IMR-90 (cell line): ENCODE results near the gene RIPOR3. TPM values are rescaled to one million over a fixed set of nuclear protein-coding genes. Genes with fewer than 3 reads are reported as not detected.

Experiments
- ATAC-seq: fragments of 200-7000 bp; cut with Tn5 transposase; 2 replicates; pipeline ENCODE4 v1.9.1; 2020; ENCODE audit warnings: low read depth, mild to moderate bottlenecking, moderate library complexity
- BruUV-seq: library from RNA; stranded (reverse); fragments of 400-500 nt; replicated peaks from 2 replicates; lab custom pipeline; 2021; lab: Mats Ljungman, UMichigan
- CTCF ChIA-PET: fragments of 300-600 bp; formaldehyde crosslinking; extraction: SDS; loops from one replicate; lab custom pipeline; 2021; ENCODE audit warnings: antibody characterized with exemption; lab: Yijun Ruan, JAX
- POLR2A ChIA-PET: fragments of 300-600 bp; sonication (Branson Sonifier 250); formaldehyde crosslinking; loops from one replicate; lab custom pipeline; 2022; ENCODE audit warnings: antibody characterized with exemption; ENCODE audit not compliant: unreplicated experiment; lab: Charles Lee
- DNase-seq: peaks from one replicate; pipeline ENCODE4 v3.0.0; 2013
- H2AFZ ChIP-seq: replicated peaks from 2 replicates; pipeline ENCODE3; 2013; ENCODE audit warnings: low read length, mild to moderate bottlenecking; ENCODE audit not compliant: poor library complexity
- H2AK5ac ChIP-seq: 2 replicates; pipeline ENCODE4 v1.6.1; 2013; ENCODE audit warnings: low read depth, low read length, inconsistent platforms
- H2AK9ac ChIP-seq: replicated peaks from 2 replicates; pipeline ENCODE3; 2013; ENCODE audit warnings: mild to moderate bottlenecking, low read depth, low read length, moderate library complexity; ENCODE audit not compliant: poor library complexity
- H2BK120ac ChIP-seq: 2 replicates; pipeline ENCODE4 v1.6.1; 2013; ENCODE audit warnings: low read depth, low read length, inconsistent platforms
- H2BK15ac ChIP-seq: 3 replicates; pipeline ENCODE4 v1.6.1; 2013; ENCODE audit warnings: low read depth, low read length, inconsistent platforms
- H2BK20ac ChIP-seq: 2 replicates; pipeline ENCODE4 v1.6.1; 2013; ENCODE audit warnings: low read depth, mild to moderate bottlenecking, inconsistent platforms, low read length, moderate library complexity
- H2BK5ac ChIP-seq: 2 replicates; pipeline ENCODE4 v1.6.1; 2013; ENCODE audit warnings: mild to moderate bottlenecking, low read depth, low read length, inconsistent platforms; ENCODE audit not compliant: poor library complexity, severe bottlenecking
- H3K14ac ChIP-seq: replicated peaks from 2 replicates; pipeline ENCODE4 v1.6.1; 2013; ENCODE audit warnings: low read depth, low read length, inconsistent platforms
- H3K18ac ChIP-seq: 2 replicates; pipeline ENCODE4 v1.6.1; 2013; ENCODE audit warnings: low read depth, low read length, control low read depth
- H3K23ac ChIP-seq: 2 replicates; pipeline ENCODE4 v1.6.1; 2013; ENCODE audit warnings: low read depth, low read length, inconsistent platforms
- H3K27ac ChIP-seq: 2 replicates; pipeline ENCODE4 v1.5.1; 2013; ENCODE audit warnings: mild to moderate bottlenecking, control low read depth, low read length; ENCODE audit not compliant: insufficient read depth
- H3K27me3 ChIP-seq: 2 replicates; pipeline ENCODE4 v1.6.1; 2013; ENCODE audit warnings: low read length; ENCODE audit not compliant: control insufficient read depth, insufficient read depth
- H3K36me3 ChIP-seq: 2 replicates; pipeline ENCODE4 v1.6.1; 2013; ENCODE audit warnings: low read length, mixed read lengths; ENCODE audit not compliant: control insufficient read depth, insufficient read depth
- H3K4ac ChIP-seq: 2 replicates; pipeline ENCODE4 v1.6.1; 2013; ENCODE audit warnings: low read depth, low read length, inconsistent platforms
- H3K4me1 ChIP-seq: 2 replicates; pipeline ENCODE4 v1.6.1; 2013; ENCODE audit warnings: low read length, mixed read lengths; ENCODE audit not compliant: control insufficient read depth, insufficient read depth
- H3K4me2 ChIP-seq: 2 replicates; pipeline ENCODE4 v1.6.1; 2013; ENCODE audit warnings: low read depth, mild to moderate bottlenecking, control low read depth, low read length, moderate library complexity
- H3K4me3 ChIP-seq: 2 replicates; pipeline ENCODE4 v1.5.1; 2013; ENCODE audit warnings: low read depth, mild to moderate bottlenecking, control low read depth, low read length, moderate library complexity; ENCODE audit not compliant: insufficient read depth
- H3K56ac ChIP-seq: 2 replicates; pipeline ENCODE4 v1.6.1; 2013; ENCODE audit warnings: low read length, inconsistent platforms; ENCODE audit not compliant: insufficient read depth; ENCODE audit errors: extremely low read depth
- H3K79me1 ChIP-seq, 2 experiments: 2 replicates each; pipeline ENCODE4 v1.6.1; 2013; ENCODE audit warnings: low read length in 2 of 2, inconsistent platforms in 1 of 2, low read depth in 1 of 2
- H3K9ac ChIP-seq: 2 replicates; pipeline ENCODE4 v1.6.1; 2013; ENCODE audit warnings: low read depth, low read length, control low read depth
- H3K9me1 ChIP-seq: 2 replicates; pipeline ENCODE4 v1.6.1; 2013; ENCODE audit warnings: low read length, inconsistent platforms; ENCODE audit not compliant: insufficient read depth
- H3K9me3 ChIP-seq: 2 replicates; pipeline ENCODE4 v1.6.1; 2013; ENCODE audit warnings: low read length; ENCODE audit not compliant: control insufficient read depth, insufficient read depth
- H4K20me1 ChIP-seq: 2 replicates; pipeline ENCODE4 v1.6.1; 2013; ENCODE audit warnings: low read length, inconsistent platforms; ENCODE audit not compliant: insufficient read depth
- H4K5ac ChIP-seq: 2 replicates; pipeline ENCODE4 v1.6.1; 2013; ENCODE audit warnings: mild to moderate bottlenecking, low read depth, low read length, control low read depth
- H4K8ac ChIP-seq, 2 experiments: 2 replicates each; pipeline ENCODE4 v1.6.1; 2013; ENCODE audit warnings: low read depth in 2 of 2, low read length in 2 of 2, control low read depth in 1 of 2, inconsistent platforms in 1 of 2
- H4K91ac ChIP-seq: 2 replicates; pipeline ENCODE4 v1.6.1; 2013; ENCODE audit warnings: low read depth, low read length, inconsistent platforms; ENCODE audit not compliant: insufficient read depth
- BHLHE40 ChIP-seq: fragments of 150-350 bp; IDR thresholded peaks from 2 replicates; pipeline ENCODE4 v1.6.1; 2016; ENCODE audit warnings: mild to moderate bottlenecking, low read depth, low read length
- CEBPB ChIP-seq: IDR thresholded peaks from 2 replicates; pipeline ENCODE4 v1.6.1; 2012; ENCODE audit warnings: low read depth, low read length, improper control_type of control experiment
- CHD1 ChIP-seq: IDR thresholded peaks from 2 replicates; pipeline ENCODE4 v1.6.1; 2012; ENCODE audit warnings: low read depth, low read length, improper control_type of control experiment
- CTCF ChIP-seq: conservative IDR thresholded peaks from 2 replicates; pipeline ENCODE4 v1.5.1; 2012; ENCODE audit warnings: mild to moderate bottlenecking, low read depth, low read length, improper control_type of control experiment
- ELK1 ChIP-seq: fragments of 150-350 bp; IDR thresholded peaks from 2 replicates; pipeline ENCODE4 v1.6.1; 2016; ENCODE audit warnings: low read depth, mild to moderate bottlenecking, low read length, moderate library complexity, borderline replicate concordance
- FOS ChIP-seq: fragments of 150-350 bp; IDR thresholded peaks from 2 replicates; pipeline ENCODE4 v1.6.1; 2016; ENCODE audit warnings: low read depth, low read length
- MAFK ChIP-seq: IDR thresholded peaks from 2 replicates; pipeline ENCODE4 v1.6.1; 2012; ENCODE audit warnings: low read depth, low read length, improper control_type of control experiment
- MAZ ChIP-seq: IDR thresholded peaks from 2 replicates; pipeline ENCODE4 v1.6.1; 2012; ENCODE audit warnings: low read depth, mild to moderate bottlenecking, low read length, improper control_type of control experiment, moderate library complexity, borderline replicate concordance
- MXI1 ChIP-seq: IDR thresholded peaks from 2 replicates; pipeline ENCODE4 v1.6.1; 2012; ENCODE audit warnings: low read depth, mild to moderate bottlenecking, low read length, moderate library complexity, borderline replicate concordance
- POLR2A ChIP-seq: IDR thresholded peaks from 2 replicates; pipeline ENCODE4 v1.6.1; 2012; ENCODE audit warnings: mild to moderate bottlenecking, low read depth, low read length
- RCOR1 ChIP-seq: IDR thresholded peaks from 2 replicates; pipeline ENCODE4 v1.6.1; 2012; ENCODE audit warnings: mild to moderate bottlenecking, low read length, improper control_type of control experiment; ENCODE audit not compliant: insufficient replicate concordance
- RFX5 ChIP-seq: IDR thresholded peaks from 2 replicates; pipeline ENCODE4 v1.8.0; 2012; ENCODE audit warnings: low read depth, mild to moderate bottlenecking, low read length, moderate library complexity
- SMC3 ChIP-seq: fragments of 150-350 bp; IDR thresholded peaks from 2 replicates; pipeline ENCODE4 v1.6.1; 2016; ENCODE audit warnings: low read depth, mild to moderate bottlenecking, antibody characterized with exemption, low read length, moderate library complexity
- USF2 ChIP-seq: fragments of 150-350 bp; IDR thresholded peaks from 2 replicates; pipeline ENCODE4 v1.6.1; 2017; ENCODE audit warnings: mild to moderate bottlenecking, antibody characterized with exemption, low read length, low read depth
- WGBS, 2 experiments: methylation state at CpG; one replicate each; pipeline versions ENCODE4 v1.1.5 to v1.1.7; 2013; ENCODE audit warnings: missing lambda C conversion rate in 2 of 2; ENCODE audit not compliant: insufficient read length in 1 of 2; ENCODE audit errors: extremely low coverage in 2 of 2; 5-methylcytosine and 5-hydroxymethylcytosine counted together
- dilution Hi-C: fragments of 300-500 bp; cut with HindIII; formaldehyde crosslinking; loops from one replicate; pipeline ENCODE4 v1.14.3; 2018; ENCODE audit warnings: low sequenced_read_pairs; ENCODE audit not compliant: unreplicated experiment
- in situ Hi-C: fragments of 300-500 bp; cut with MboI; formaldehyde crosslinking; loops from 3 replicates; pipeline ENCODE4 v1.14.3; 2019; ENCODE audit warnings: low sequenced_read_pairs, inconsistent platforms, mixed read lengths
- intact Hi-C: fragments of 100-400 bp; cut with micrococcal nuclease; formaldehyde crosslinking; loops from 2 replicates; pipeline ENCODE4 v1.10.0; 2022
- polyA plus RNA-seq, 3 experiments: library from polyadenylated mRNA; depleted of rRNA; stranded (reverse); fragments of >200 nt; gene quantifications; 2 replicates each; pipeline ENCODE4 v1.2.3, GENCODE V29; 2012; ENCODE audit warnings: low replicate concordance in 1 of 3
- total RNA-seq: library from RNA; depleted of rRNA; stranded (reverse); fragments of >200 nt; gene quantifications from 2 replicates; pipeline ENCODE4 v1.2.3, GENCODE V29; 2012

RIPOR3 gene
- total and polyA plus RNA-seq, 2 of the 4 experiments (the other 2 are of a cell fraction) = 0.54 to 1.7 TPM

GRCh38 chr20:50546729-50547314 lies 144.5 kb downstream of the RIPOR3 start (continued):
- TF ChIP-seq SMC3 = no peak

GRCh38 chr20:50545126-50545525 lies 146.2 kb downstream of the RIPOR3 start:
- Histone ChIP-seq H3K4ac (no peak overlapping the region), H3K4me3 (no peak overlapping the region), H4K20me1 (peaks cover 30% of the 10 kb centered on the region), H3K36me3 (peaks cover 17% of the 10 kb centered on the region), H2BK20ac (no peak overlapping the region), H2BK120ac (no peak overlapping the region), H2AK9ac (no peak overlapping the region), H2AFZ (no peak overlapping the region), H2BK15ac (no peak overlapping the region), H3K4me2 (no peak overlapping the region), H3K9me1 (peaks cover 37% of the 10 kb centered on the region), H3K56ac (no peak overlapping the region), H4K8ac (no peak overlapping the region; a peak in 1 of 4 replicates), H3K9ac (no peak overlapping the region), H2BK5ac (no peak overlapping the region), H3K79me1 (peaks cover 49 to 81% of the 10 kb centered on the region in 2 experiments), H3K9me3 (no peaks in the 10 kb centered on the region), H3K18ac (no peak overlapping the region), H3K23ac (peak overlapping the region; percentile 32; the same call in 1 of the 2 replicates), H4K91ac (no peak overlapping the region), H3K27ac (no peak overlapping the region), H3K4me1 (peaks cover 21% of the 10 kb centered on the region), H2AK5ac (no peak overlapping the region; the same call in 1 of the 2 replicates), H3K14ac (no peak overlapping the region), H4K5ac (no peak overlapping the region), H3K27me3 (no peaks in the 10 kb centered on the region)
- ATAC-seq (no peak), DNase-seq (no peak)
- intact Hi-C loops (no loop called here), in situ Hi-C loops (no loop called here), dilution Hi-C loops (no loop called here)
- no TSS peak for BruUV-seq
- CTCF ChIA-PET = no interaction called here
- no CpG with 5 or more reads among the region's 5 CpGs for WGBS, 2 experiments
- POLR2A ChIA-PET = no interaction called here
- no peak for TF ChIP-seq ELK1
- TF ChIP-seq USF2 = no peak
- TF ChIP-seq RCOR1 = no peak
- no peak for TF ChIP-seq MXI1
- no peak for TF ChIP-seq CHD1
- no peak for TF ChIP-seq MAFK
- no peak for TF ChIP-seq CEBPB
- no peak for TF ChIP-seq SMC3
- TF ChIP-seq BHLHE40 = no peak
- no peak for TF ChIP-seq RFX5
- no peak for TF ChIP-seq FOS
- no peak for TF ChIP-seq CTCF
- no peak for TF ChIP-seq POLR2A
- TF ChIP-seq MAZ = no peak
